Fibroblast of lung (primary cell): ENCODE measurements around the gene KLHL12.

Source experiments
- EZH2 ChIP-seq: IDR thresholded peaks from 2 replicates; pipeline ENCODE4 v1.5.1; 2012; ENCODE audit warnings: low read length, control low read depth, mild to moderate bottlenecking; ENCODE audit errors: missing control alignments
- TF ChIP-seq, protein P1 (sequence below), 2 donors: IDR thresholded peaks in 1 of 2; conservative IDR thresholded peaks in 1 of 2; 1 replicate in 1 of 2; 2 replicates in 1 of 2; pipeline ENCODE4 v1.5.1; 2011 to 2012; ENCODE audit warnings: low read length in 2 of 2, control low read depth in 1 of 2, inconsistent platforms in 1 of 2, low read depth in 1 of 2, mild to moderate bottlenecking in 1 of 2

DNA sequence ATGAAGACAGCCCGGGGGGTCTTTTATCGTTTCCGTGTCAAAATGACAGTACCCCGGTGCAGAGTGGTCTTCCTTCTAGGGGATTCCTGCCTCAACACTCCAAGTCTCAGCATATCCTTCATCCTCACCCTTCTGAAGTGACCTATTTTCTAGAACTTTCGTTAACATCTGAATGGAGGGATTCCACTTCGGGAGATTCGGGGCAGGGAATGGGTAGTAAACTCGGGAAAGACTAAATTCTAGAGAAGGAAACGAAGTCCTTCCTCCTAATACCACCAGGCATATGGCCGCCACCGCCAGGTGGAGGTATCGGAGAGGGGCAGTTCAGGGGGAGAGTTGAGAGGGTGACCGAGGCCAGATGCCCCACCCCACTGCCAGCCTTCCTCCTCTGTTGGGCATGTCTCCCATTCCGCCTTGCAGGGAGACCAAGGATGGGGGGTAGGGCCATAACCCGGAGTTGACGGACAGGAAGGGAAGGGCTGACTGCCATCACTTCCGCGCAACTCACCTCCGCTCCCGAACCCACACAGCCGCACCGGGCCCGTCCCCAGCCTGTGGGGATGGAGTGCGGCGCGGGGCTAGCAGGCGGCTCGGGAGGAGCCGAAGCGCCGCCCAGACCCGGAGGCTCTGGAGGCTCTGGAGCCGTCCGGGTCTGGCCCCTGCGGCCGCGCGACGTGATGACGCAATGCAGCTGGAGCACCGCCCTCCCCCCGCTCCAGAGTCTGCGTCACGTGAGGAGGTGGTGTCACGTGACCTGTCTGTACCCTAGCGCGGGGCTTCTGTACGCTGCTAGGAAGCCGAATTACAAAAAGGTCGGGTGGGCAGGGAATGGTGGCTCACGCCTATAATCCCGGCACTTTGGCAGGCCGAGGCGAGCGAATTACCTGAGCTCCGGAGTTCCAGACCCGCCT lies at the start of gene KLHL12:
- TF ChIP-seq, protein P1, sequence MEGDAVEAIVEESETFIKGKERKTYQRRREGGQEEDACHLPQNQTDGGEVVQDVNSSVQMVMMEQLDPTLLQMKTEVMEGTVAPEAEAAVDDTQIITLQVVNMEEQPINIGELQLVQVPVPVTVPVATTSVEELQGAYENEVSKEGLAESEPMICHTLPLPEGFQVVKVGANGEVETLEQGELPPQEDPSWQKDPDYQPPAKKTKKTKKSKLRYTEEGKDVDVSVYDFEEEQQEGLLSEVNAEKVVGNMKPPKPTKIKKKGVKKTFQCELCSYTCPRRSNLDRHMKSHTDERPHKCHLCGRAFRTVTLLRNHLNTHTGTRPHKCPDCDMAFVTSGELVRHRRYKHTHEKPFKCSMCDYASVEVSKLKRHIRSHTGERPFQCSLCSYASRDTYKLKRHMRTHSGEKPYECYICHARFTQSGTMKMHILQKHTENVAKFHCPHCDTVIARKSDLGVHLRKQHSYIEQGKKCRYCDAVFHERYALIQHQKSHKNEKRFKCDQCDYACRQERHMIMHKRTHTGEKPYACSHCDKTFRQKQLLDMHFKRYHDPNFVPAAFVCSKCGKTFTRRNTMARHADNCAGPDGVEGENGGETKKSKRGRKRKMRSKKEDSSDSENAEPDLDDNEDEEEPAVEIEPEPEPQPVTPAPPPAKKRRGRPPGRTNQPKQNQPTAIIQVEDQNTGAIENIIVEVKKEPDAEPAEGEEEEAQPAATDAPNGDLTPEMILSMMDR (conservative IDR thresholded peaks at IDR 0.05 in 1 of 2, IDR thresholded peaks at IDR 0.05 in 1 of 2; ENCODE audit: low read depth in 1 of 2, low read length in 2 of 2), result peak; percentile 51 to 52
- no peak for TF ChIP-seq EZH2
